RPMI7951 (cell line): ENCODE measurements around the gene CFAP299. TPM values are rescaled to one million over a fixed set of nuclear protein-coding genes. Genes with fewer than 3 reads are reported as not detected.
"Not testable (repeated sequence)": the region's sequence is repeated elsewhere in the genome, so short reads cannot be mapped to it uniquely, and the experiment has no call there.

Experiments
- DNase-seq: peaks from one replicate; pipeline ENCODE4 v3.0.0-alpha.2; 2012; ENCODE audit warnings: low read depth
- total RNA-seq: library from RNA; depleted of rRNA; stranded (reverse); fragments of >200 nt; shearing (Covaris generic); gene quantifications from 2 replicates; pipeline ENCODE4 v1.2.3, GENCODE V29; 2014; rRNA removed

The CFAP299 gene
- 0.36 TPM in 1 of 2 replicates, not detected in the other for total RNA-seq

DNA sequence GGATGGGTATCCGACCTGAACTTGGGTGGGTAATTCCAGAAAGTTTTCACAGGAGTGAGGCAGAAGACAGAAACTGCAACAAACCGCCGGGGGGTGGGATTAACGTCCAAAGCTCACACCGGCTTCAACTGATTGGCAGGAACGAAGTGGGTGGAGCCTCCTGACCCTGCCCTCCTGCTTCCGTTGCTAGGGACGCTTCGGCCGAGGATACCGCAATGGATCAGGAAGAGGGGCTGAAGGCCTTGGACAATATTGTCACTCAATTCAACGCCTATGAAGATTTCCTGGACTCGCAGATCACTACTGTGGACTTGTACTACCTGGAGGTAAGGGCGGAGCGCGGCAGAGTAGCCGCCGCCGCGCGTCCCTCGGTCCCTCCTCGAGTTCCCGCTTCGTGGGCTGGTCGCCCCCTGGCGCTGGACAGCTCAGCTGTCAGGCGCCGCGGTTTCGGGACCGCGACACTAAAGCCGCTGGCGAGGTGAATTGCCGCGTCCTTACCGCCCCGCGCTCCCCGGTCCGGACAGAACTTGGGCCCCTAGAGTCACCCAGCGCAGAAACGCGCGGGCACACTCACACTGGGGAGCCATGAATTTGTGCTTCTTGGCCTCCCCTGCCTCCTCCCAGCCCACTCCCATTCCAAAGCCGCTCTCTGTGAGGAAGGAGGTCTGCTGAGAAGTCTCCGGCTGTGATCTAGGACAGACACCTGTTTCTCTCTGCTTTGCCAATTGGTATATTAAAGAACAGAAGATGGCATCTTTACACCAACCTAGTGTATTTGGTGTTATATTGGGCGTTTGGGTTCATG lies at the start of gene CFAP299:
TSS of gene CFAP299 (plus strand) at position 177 of the 805 bp plus-strand sequence.
- peak; percentile 91 for DNase-seq

DNA sequence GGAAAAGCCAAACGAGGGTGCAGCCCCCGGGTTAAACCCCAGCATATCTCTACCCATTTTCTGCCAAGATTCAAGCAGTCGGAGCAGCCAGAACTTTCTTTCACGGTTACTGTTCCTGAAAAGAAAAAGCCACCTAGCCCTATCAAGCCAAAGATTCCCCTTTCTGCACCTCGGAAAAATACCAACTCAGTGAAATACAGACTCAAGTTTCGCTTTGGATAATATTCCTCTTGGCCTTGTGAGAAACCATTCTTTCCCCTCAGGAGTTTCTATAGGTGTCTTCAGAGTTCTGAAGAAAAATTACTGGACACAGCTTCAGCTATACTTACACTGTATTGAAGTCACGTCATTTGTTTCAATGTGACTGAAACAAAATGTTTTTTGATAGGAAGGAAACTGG lies 49.1 kb upstream of the CFAP299 start:
- no peak for DNase-seq

- not testable (repeated sequence) for DNase-seq
Measured at GRCh38 chr4:80290665-80291064, 44.9 kb upstream of the CFAP299 start.

GRCh38 chr4:80294206-80294605 lies 41.3 kb upstream of the CFAP299 start:
- DNase-seq, result no peak

GRCh38 chr4:80295336-80295735 lies 40.2 kb upstream of the CFAP299 start:
- DNase-seq, result no peak

DNA sequence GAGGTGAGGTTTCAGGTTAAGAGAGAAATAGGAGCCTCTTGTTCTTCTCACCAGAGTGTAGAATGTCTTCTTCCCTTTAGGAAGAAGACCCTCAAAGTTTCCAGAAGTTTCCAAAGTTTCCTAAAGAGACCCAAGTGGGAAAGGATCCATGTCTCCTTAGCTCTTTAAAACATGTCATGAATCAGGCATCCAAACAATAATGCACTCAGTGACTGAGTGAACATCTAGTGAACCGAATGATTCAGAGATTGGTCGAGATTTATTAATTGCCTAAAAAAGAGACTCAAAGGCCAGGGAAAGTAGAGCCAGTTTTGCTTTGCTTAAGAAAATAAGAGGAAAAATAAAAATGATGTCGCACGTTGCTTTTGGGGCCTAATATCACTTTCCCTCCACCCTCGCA lies 39.7 kb upstream of the CFAP299 start:
- DNase-seq, result no peak

GRCh38 chr4:80301884-80302283 lies 33.6 kb upstream of the CFAP299 start:
- DNase-seq, result no peak

DNA sequence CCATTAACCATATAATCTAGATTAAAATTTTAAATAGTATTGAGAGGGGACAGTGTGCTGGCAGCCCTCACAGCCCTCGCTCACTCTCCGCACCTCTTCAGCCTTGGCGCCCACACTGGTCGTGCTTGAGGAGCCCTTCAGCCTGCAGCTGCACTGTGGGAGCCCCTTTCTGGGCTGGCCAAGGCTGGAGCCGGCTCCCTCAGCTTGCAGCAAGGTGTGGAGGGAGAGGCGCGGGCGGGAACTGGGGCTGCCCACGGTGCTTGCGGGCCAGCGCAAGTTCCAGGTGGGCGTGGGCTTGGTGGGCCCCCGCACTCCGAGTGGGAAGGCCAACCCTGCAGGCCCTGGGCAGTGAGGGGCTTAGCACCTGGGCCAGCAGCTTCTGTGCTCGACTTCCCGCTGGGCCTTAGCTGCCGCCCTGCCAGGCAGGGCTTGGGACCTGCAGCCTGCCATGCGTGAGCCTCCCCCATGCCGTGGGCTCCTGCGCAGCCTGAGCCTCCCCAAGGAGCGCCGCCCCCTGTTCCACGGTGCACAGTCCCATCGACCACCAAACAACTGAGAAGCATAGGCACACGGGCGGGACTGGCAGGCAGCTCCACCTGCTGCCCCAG lies 32.8 kb upstream of the CFAP299 start:
- DNase-seq, result no peak

- DNase-seq, result peak; percentile 70
Measured at GRCh38 chr4:80305466-80305865, 30.1 kb upstream of the CFAP299 start.

DNA sequence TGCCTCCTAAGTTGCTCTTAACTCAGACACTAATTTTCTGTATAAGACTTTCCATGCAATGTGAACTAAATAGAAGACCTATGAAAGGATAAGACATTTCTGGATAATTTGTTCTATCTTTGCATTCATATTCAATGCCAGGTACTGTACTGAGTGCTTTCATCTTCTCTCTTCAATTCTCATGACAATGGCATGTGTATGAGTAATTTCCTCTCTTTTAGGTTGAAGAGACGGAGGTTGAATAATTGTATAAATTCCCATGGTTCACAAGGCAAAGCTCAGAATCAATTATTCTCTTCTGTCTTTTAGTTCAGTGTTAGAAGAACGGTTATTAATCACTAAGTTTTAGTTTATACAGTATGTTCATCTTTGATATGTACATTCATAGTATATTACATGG lies 29.3 kb upstream of the CFAP299 start:
- DNase-seq, result peak; percentile 50

- DNase-seq, result no peak
Measured at GRCh38 chr4:80307183-80307735, 28.3 kb upstream of the CFAP299 start.

- DNase-seq, result peak; percentile 74
Measured at GRCh38 chr4:80307774-80308465, 27.6 kb upstream of the CFAP299 start.

DNA sequence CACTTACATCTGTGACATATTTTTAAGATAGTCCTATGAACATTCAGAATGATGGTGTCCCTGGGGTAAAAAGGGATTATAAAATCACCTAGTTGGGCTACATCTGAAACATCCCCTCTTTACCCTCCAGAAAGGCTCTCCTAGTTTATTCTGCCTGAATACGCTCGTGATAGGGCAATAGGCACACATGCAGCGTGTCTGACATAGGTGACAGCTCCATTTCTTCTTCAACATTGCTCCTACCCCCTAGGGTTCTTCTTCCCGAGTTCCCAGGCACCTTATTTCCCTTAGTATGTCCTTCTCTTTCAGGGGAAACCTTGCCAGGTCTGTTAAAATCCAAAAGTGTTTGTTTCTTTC lies 27.1 kb upstream of the CFAP299 start:
- no peak for DNase-seq

- peak; percentile 87 for DNase-seq
Measured at GRCh38 chr4:80309294-80310004, 26.1 kb upstream of the CFAP299 start.

- DNase-seq, result no peak
Measured at GRCh38 chr4:80311130-80311529, 24.4 kb upstream of the CFAP299 start.

GRCh38 chr4:80312124-80312523 lies 23.4 kb upstream of the CFAP299 start:
- DNase-seq, result no peak

DNA sequence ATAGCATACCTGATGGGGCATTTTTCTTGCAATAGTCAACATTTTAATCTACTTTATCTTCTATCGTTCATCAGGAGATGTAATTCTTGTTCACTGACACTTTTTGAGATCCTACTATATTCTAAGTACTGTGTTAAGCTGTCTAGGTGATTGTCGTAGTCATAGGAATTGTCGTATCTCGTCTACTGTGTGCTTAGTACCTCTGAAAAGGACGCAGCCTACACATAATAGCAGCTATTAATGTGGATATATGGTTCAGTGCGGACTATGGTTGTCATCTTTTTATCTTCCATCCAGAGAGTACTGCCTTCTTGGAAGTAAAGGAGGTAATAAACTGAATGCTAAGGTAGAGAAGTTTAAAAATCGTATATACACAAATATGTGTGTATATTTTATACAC lies 21.9 kb upstream of the CFAP299 start:
- no peak for DNase-seq

- DNase-seq, result not testable (repeated sequence)
Measured at GRCh38 chr4:80315848-80316247, 19.7 kb upstream of the CFAP299 start.

- no peak for DNase-seq
Measured at GRCh38 chr4:80321341-80321740, 14.2 kb upstream of the CFAP299 start.

GRCh38 chr4:80321776-80322175 lies 13.8 kb upstream of the CFAP299 start:
- no peak for DNase-seq

- DNase-seq, result peak; percentile 48
Measured at GRCh38 chr4:80322716-80323115, 12.8 kb upstream of the CFAP299 start.

DNA sequence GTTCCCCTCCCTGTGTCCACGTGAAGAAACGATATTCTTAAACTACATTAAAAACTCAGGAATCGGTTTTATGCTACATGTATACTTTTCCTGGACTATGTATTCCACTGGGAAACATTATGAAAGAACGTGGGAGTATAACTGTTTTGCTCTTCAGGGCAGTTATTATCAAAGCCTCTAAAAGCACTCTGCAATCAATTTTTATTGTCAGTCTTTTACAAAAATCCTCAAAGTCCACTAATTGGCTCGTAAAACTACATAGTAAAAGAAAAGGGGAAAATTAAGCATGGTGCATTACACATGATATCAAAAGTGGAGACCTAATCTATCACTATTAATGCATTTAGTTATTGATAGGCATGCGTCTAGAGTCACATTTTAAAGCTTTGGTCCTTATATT lies 11.4 kb upstream of the CFAP299 start:
- DNase-seq, result no peak
